H9 (cell line): ENCODE results near the gene BLNK. TPM values are rescaled to one million over a fixed set of nuclear protein-coding genes. Genes with fewer than 3 reads are reported as not detected.

Experiments
- DNase-seq: peaks from one replicate; pipeline ENCODE4 v3.0.0-alpha.2; 2017
- H2AFZ ChIP-seq: one replicate; pipeline ENCODE4 v1.6.1; 2013; ENCODE audit warnings: mild to moderate bottlenecking, low read length, control low read depth, moderate library complexity
- H2AK5ac ChIP-seq: 2 replicates; pipeline ENCODE4 v1.6.1; 2013; ENCODE audit warnings: low read length, control low read depth, mixed read lengths; ENCODE audit not compliant: insufficient read length
- H2BK120ac ChIP-seq: one replicate; pipeline ENCODE4 v1.6.1; 2013; ENCODE audit warnings: low read depth, mild to moderate bottlenecking, low read length, control low read depth, inconsistent platforms; ENCODE audit not compliant: poor library complexity, severe bottlenecking
- H2BK12ac ChIP-seq: 2 replicates; pipeline ENCODE4 v1.6.1; 2013; ENCODE audit warnings: low read length, control low read depth, mixed read lengths, low read depth; ENCODE audit not compliant: insufficient read length
- H2BK15ac ChIP-seq: 2 replicates; pipeline ENCODE4 v1.6.1; 2013; ENCODE audit warnings: low read depth, low read length, control low read depth
- H2BK20ac ChIP-seq: one replicate; pipeline ENCODE4 v1.6.1; 2013; ENCODE audit warnings: low read depth, mild to moderate bottlenecking, low read length, control low read depth, inconsistent platforms; ENCODE audit not compliant: poor library complexity, severe bottlenecking
- H2BK5ac ChIP-seq: 2 replicates; pipeline ENCODE4 v1.6.1; 2013; ENCODE audit warnings: low read length, control low read depth, mixed read lengths; ENCODE audit not compliant: insufficient read length
- H3K14ac ChIP-seq: 2 replicates; pipeline ENCODE4 v1.6.1; 2013; ENCODE audit warnings: low read length, control low read depth; ENCODE audit not compliant: insufficient read depth
- H3K18ac ChIP-seq: 2 replicates; pipeline ENCODE4 v1.6.1; 2013; ENCODE audit warnings: low read depth, mild to moderate bottlenecking, mixed read lengths, low read length, control low read depth; ENCODE audit not compliant: insufficient read length
- H3K23ac ChIP-seq: 2 replicates; pipeline ENCODE4 v1.6.1; 2013; ENCODE audit warnings: low read length, control low read depth, mixed read lengths, low read depth; ENCODE audit not compliant: insufficient read length
- H3K23me2 ChIP-seq: 2 replicates; pipeline ENCODE4 v1.6.1; 2013; ENCODE audit warnings: low read depth, mild to moderate bottlenecking, mixed read lengths, low read length, control low read depth; ENCODE audit not compliant: insufficient read length, poor library complexity, severe bottlenecking
- H3K27ac ChIP-seq: 2 replicates; pipeline ENCODE4 v1.5.1; 2013; ENCODE audit warnings: low read length, control low read depth, mixed read lengths, low read depth; ENCODE audit not compliant: insufficient read length
- H3K27me3 ChIP-seq: 2 replicates; pipeline ENCODE4 v1.6.1; 2013; ENCODE audit warnings: low read length, control low read depth, inconsistent platforms; ENCODE audit not compliant: insufficient read depth
- H3K4ac ChIP-seq: 2 replicates; pipeline ENCODE4 v1.6.1; 2013; ENCODE audit warnings: low read depth, mild to moderate bottlenecking, control low read depth, inconsistent platforms, low read length, moderate library complexity
- H3K4me1 ChIP-seq: 2 replicates; pipeline ENCODE4 v1.6.1; 2013; ENCODE audit warnings: low read length, control low read depth, inconsistent platforms; ENCODE audit not compliant: insufficient read depth
- H3K4me2 ChIP-seq: 2 replicates; pipeline ENCODE4 v1.6.1; 2013; ENCODE audit warnings: low read length, control low read depth, mixed read lengths; ENCODE audit not compliant: insufficient read length, insufficient read depth
- H3K56ac ChIP-seq: 2 replicates; pipeline ENCODE4 v1.6.1; 2013; ENCODE audit warnings: low read depth, mild to moderate bottlenecking, mixed read lengths, low read length, control low read depth; ENCODE audit not compliant: insufficient read length
- H3K79me1 ChIP-seq: 2 replicates; pipeline ENCODE4 v1.6.1; 2013; ENCODE audit warnings: low read depth, mild to moderate bottlenecking, moderate library complexity, low read length, control low read depth, inconsistent platforms; ENCODE audit not compliant: insufficient read depth, poor library complexity, severe bottlenecking
- H3K79me2 ChIP-seq: 2 replicates; pipeline ENCODE4 v1.6.1; 2013; ENCODE audit warnings: low read length, control low read depth, inconsistent platforms; ENCODE audit not compliant: insufficient read depth
- H3K9ac ChIP-seq: 2 replicates; pipeline ENCODE4 v1.6.1; 2013; ENCODE audit warnings: low read length, control low read depth, mixed read lengths; ENCODE audit not compliant: insufficient read length; ENCODE audit errors: extremely low read depth
- H3K9me3 ChIP-seq: one replicate; pipeline ENCODE4 v1.6.1; 2013; ENCODE audit warnings: low read depth, low read length, inconsistent platforms; ENCODE audit not compliant: control insufficient read depth
- H3T11ph ChIP-seq: one replicate; pipeline ENCODE4 v1.6.1; 2013; ENCODE audit warnings: mild to moderate bottlenecking, low read length, control low read depth, inconsistent platforms
- H4K20me1 ChIP-seq: one replicate; pipeline ENCODE4 v1.6.1; 2013; ENCODE audit not compliant: control insufficient read depth, insufficient read length, insufficient read depth
- H4K5ac ChIP-seq: 2 replicates; pipeline ENCODE4 v1.6.1; 2013; ENCODE audit warnings: low read depth, mild to moderate bottlenecking, mixed read lengths, low read length, control low read depth; ENCODE audit not compliant: insufficient read length
- H4K8ac ChIP-seq: replicated peaks from 2 replicates; pipeline ENCODE4 v1.6.1; 2013; ENCODE audit warnings: low read length, control low read depth, mixed read lengths, low read depth; ENCODE audit not compliant: insufficient read length
- H4K91ac ChIP-seq: 2 replicates; pipeline ENCODE4 v1.6.1; 2013; ENCODE audit warnings: low read depth, mild to moderate bottlenecking, moderate library complexity, mixed read lengths, low read length, control low read depth; ENCODE audit not compliant: insufficient read length
- H3K27ac Mint-ChIP-seq, 3 experiments: 2 replicates in 2 of 3; 3 replicates in 1 of 3; pipeline ENCODE4 v1.8.0; 2020 to 2021; ENCODE audit warnings: mixed read lengths in 3 of 3, mild to moderate bottlenecking in 1 of 3, moderate library complexity in 1 of 3
- H3K27me3 Mint-ChIP-seq: 2 replicates; pipeline ENCODE4 v1.8.0; 2021; ENCODE audit warnings: low read depth, mild to moderate bottlenecking, moderate library complexity, mixed read lengths
- H3K36me3 Mint-ChIP-seq, 3 experiments: 2 replicates in 2 of 3; 3 replicates in 1 of 3; pipeline ENCODE4 v1.8.0; 2020 to 2021; ENCODE audit warnings: low read depth in 3 of 3, mixed read lengths in 3 of 3; ENCODE audit not compliant: insufficient read depth in 1 of 3
- H3K4me1 Mint-ChIP-seq, 2 experiments: 2 replicates each; pipeline ENCODE4 v1.8.0; 2020; ENCODE audit warnings: mixed read lengths in 2 of 2
- H3K4me3 Mint-ChIP-seq, 2 experiments: 2 replicates in 1 of 2; 3 replicates in 1 of 2; pipeline ENCODE4 v1.8.0; 2020 to 2021; ENCODE audit warnings: mild to moderate bottlenecking in 2 of 2, mixed read lengths in 2 of 2, moderate library complexity in 1 of 2
- H3K9me3 Mint-ChIP-seq, 2 experiments: 2 replicates in 1 of 2; 3 replicates in 1 of 2; pipeline ENCODE4 v1.8.0; 2020; ENCODE audit warnings: mild to moderate bottlenecking in 2 of 2, mixed read lengths in 2 of 2, moderate library complexity in 1 of 2
- WGBS: extraction: QIAGEN DNeasy Blood & Tissue Kit; methylation state at CpG from one replicate; pipeline ENCODE4 v1.1.7; 2013; ENCODE audit warnings: missing lambda C conversion rate, low lambda C conversion rate, mixed read lengths; ENCODE audit not compliant: insufficient read length; ENCODE audit errors: extremely low coverage; 5-methylcytosine and 5-hydroxymethylcytosine counted together
- total RNA-seq: library from RNA; stranded (reverse); gene quantifications from 2 replicates; pipeline ENCODE4 v1.2.1, GENCODE V29; 2021
- TF ChIP-seq, protein P1 (sequence below): fragments of 200-600 bp; sonication (generic); conservative IDR thresholded peaks from 3 replicates; pipeline ENCODE4 v1.8.0; 2021; ENCODE audit warnings: antibody characterized with exemption, mild to moderate bottlenecking

BLNK gene
- total RNA-seq, 1 experiment from 2014 or later: not detected

DNA sequence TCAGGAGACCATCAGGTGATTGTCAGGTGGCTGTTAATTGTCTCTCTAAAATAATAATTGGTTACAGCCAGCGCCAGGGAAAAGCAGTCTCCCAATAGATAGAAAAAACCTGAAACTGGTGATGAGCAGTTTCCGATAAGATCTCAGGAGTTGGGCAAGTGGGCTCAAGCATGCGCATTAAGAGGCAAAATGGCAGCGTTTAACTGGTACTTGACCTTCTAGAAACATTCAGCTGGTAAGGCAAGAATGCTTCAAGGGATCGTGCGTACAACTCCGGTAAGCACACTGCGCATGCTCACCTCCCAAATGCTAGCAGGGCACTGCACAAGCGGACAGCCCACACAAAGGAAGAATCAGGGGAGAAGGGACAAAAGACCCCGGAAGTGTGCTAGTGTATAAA is 48.5 kb downstream of the BLNK start:
- no peak overlapping the region for H2BK5ac ChIP-seq
- no peak overlapping the region for H3K18ac ChIP-seq
- WGBS: no CpG with 5 or more reads among the region's 10 CpGs
- H4K8ac ChIP-seq: no peak overlapping the region
- no peaks in the 10 kb centered on the region for H3K79me1 ChIP-seq
- H3K9ac ChIP-seq: no peak overlapping the region
- Mint-ChIP-seq H3K36me3 (no peaks in the 10 kb centered on the region), H3K27ac (no peak overlapping the region; a peak in 1 of 7 replicates), H3K9me3 (no peaks in the 10 kb centered on the region), H3K4me3 (no peak overlapping the region), H3K4me1 (peaks cover 42 to 44% of the 10 kb centered on the region in 2 experiments), H3K27me3 (no peaks in the 10 kb centered on the region; the same call in 1 of the 2 replicates)
- no peak overlapping the region for H3K4me2 ChIP-seq
- no peak overlapping the region for H3K4ac ChIP-seq
- H2BK20ac ChIP-seq: no peak overlapping the region
- no peak overlapping the region for H2AK5ac ChIP-seq
- H3K27ac ChIP-seq: no peak overlapping the region
- no peak overlapping the region for H2AFZ ChIP-seq
- TF ChIP-seq, protein P1, sequence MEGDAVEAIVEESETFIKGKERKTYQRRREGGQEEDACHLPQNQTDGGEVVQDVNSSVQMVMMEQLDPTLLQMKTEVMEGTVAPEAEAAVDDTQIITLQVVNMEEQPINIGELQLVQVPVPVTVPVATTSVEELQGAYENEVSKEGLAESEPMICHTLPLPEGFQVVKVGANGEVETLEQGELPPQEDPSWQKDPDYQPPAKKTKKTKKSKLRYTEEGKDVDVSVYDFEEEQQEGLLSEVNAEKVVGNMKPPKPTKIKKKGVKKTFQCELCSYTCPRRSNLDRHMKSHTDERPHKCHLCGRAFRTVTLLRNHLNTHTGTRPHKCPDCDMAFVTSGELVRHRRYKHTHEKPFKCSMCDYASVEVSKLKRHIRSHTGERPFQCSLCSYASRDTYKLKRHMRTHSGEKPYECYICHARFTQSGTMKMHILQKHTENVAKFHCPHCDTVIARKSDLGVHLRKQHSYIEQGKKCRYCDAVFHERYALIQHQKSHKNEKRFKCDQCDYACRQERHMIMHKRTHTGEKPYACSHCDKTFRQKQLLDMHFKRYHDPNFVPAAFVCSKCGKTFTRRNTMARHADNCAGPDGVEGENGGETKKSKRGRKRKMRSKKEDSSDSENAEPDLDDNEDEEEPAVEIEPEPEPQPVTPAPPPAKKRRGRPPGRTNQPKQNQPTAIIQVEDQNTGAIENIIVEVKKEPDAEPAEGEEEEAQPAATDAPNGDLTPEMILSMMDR: no peak
- no peak overlapping the region for H2BK120ac ChIP-seq
- H3K23ac ChIP-seq: no peak overlapping the region
- H4K20me1 ChIP-seq: no peaks in the 10 kb centered on the region
- H2BK15ac ChIP-seq: no peak overlapping the region
- H4K91ac ChIP-seq: no peak overlapping the region
- H3K56ac ChIP-seq: no peak overlapping the region
- H3K4me1 ChIP-seq: peaks cover 9% of the 10 kb centered on the region; the same call in 1 of the 2 replicates
- H2BK12ac ChIP-seq: no peak overlapping the region
- no peaks in the 10 kb centered on the region for H3K79me2 ChIP-seq
- H3K14ac ChIP-seq: no peak overlapping the region
- H3T11ph ChIP-seq: no peak overlapping the region
- H3K27me3 ChIP-seq: no peaks in the 10 kb centered on the region; the same call in 1 of the 2 replicates
- H3K9me3 ChIP-seq: no peaks in the 10 kb centered on the region
- DNase-seq: no peak
- no peak overlapping the region for H4K5ac ChIP-seq
- no peaks in the 10 kb centered on the region for H3K23me2 ChIP-seq
